Fibroblast of skin of right biceps (primary cell): Measurements from ENCODE around the gene JADE3.
A peak's percentile ranks its signal among the peaks of the same experiment; 100 is the strongest.
"Not testable (repeated sequence)": the region's sequence is repeated elsewhere in the genome, so short reads cannot be mapped to it uniquely, and the experiment has no call there.

Experiments used
- DNase-seq: peaks from one replicate; pipeline ENCODE4 v3.0.0-alpha.2; 2013

The JADE3 gene

DNA sequence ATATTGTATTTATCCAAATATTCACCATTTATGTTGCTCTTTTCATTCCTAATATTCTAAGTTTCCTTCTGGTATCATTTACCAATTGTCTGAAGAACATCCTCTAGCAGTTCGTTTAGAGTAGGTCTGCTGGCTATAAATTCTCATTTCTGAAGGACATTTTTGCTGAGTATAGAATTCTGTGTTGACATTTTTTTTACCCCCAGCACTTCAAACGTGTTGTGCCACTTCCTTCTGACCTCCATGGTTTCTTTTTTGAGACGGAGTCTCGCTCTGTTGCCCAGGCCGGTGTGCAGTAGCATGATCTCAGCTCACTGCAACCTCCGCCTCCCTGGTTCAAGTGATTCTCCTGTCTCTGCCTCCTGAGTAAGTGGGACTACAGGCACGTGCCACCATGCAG is 26.4 kb downstream of the JADE3 start:
- no peak for DNase-seq

DNA sequence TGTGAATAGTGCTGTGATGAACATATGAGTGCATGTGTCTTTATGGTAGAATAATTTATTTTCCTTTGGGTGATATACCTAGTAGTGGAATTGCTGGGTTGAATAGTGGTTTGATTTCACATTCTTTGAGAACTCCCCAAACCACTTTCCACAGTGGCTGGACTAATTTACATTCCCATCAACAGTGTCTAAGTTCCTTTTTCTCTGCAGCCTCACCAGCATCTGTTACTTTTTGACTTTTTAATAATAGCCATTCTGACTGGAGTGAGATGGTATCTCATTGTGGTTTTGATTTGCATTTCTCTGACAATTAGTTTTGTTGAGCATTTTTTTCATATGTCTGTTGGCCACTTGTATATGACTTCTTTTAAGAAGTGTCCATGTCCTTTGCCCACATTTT is 29.1 kb downstream of the JADE3 start:
- DNase-seq, result peak; percentile 42

GRCh38 chrX:46953137-46953527 is 40.9 kb downstream of the JADE3 start:
- DNase-seq, result no peak

DNA sequence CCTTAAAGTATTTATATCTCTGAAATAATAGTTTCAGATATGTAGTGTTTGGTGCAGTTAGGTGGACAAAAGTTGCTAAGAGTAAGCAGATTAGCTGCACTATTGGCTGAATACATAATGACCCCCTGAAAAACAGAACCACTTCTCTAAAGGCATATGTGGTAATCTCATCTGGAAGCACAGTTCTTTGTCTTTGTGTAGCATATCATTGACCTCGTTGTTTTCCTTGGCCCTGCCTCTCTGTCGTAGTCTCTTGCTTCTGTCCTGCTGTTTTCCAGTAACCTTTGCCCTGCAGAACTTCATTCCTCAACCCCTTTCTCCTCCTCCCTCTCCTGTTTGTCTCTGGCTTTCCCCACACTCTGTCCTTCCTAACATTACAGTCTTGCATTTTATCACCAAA is 41.4 kb downstream of the JADE3 start:
- no peak for DNase-seq

DNA sequence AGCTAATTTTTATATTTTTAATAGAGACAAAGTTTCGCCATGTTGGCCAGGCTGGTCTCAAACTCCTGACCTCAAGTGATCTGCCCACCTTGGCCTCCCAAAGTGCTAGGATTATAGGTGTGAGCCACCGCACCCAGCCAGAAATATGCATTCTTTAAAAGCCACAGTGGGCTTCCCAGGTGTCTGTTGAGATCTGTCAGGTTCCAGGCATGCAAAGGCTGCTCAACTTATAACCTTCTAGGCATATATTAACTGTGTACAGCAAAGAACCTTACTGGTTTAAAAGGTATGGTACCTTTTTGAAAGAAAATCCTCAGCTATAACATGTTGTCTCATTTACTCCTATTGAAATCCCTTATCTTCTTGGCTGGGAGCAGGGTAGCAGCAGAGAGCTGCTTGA is 42.5 kb downstream of the JADE3 start:
- no peak for DNase-seq

DNA sequence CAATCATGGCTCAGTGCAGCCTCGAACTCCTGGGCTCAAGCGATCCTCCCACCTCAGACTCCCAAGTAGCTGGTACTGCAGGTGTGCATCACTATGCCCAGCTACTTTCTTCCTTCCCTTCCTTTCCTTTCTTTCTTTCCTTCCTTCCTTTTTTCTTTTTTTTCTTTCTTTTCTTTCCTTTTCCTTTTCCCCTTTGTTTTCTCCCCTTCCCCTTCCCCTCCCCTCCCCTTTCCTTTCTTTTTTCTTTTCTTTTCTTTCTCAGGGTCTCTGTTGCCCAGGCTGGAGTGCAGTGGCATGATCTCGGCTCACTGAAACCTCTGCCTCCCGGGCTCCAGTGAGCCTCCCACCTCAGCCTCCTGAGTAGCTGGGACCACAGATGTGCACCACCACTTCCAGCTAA is 44.4 kb downstream of the JADE3 start:
- DNase-seq, result not testable (repeated sequence)

GRCh38 chrX:46957297-46957696 is 45.1 kb downstream of the JADE3 start:
- peak; percentile 28 for DNase-seq

DNA sequence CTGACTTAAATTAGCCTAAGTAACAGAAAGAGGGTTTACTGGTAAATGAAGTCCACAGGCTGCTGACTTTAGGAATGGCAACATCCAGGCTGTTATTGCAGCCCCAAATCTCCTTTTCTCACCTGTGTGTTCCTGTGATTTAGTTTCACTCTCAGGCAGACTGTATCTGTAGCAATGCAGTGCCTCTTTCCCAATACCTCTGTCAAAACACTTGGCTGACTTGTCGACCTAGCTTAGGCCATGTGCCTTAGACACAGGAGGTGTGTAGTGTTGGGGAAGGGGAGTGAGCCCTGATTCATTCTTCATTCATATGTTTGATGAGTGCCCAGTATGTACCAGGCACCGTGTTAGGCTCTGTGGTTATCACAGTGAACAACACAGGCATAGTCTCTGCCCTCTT is 46.9 kb downstream of the JADE3 start:
- DNase-seq, result no peak

DNA sequence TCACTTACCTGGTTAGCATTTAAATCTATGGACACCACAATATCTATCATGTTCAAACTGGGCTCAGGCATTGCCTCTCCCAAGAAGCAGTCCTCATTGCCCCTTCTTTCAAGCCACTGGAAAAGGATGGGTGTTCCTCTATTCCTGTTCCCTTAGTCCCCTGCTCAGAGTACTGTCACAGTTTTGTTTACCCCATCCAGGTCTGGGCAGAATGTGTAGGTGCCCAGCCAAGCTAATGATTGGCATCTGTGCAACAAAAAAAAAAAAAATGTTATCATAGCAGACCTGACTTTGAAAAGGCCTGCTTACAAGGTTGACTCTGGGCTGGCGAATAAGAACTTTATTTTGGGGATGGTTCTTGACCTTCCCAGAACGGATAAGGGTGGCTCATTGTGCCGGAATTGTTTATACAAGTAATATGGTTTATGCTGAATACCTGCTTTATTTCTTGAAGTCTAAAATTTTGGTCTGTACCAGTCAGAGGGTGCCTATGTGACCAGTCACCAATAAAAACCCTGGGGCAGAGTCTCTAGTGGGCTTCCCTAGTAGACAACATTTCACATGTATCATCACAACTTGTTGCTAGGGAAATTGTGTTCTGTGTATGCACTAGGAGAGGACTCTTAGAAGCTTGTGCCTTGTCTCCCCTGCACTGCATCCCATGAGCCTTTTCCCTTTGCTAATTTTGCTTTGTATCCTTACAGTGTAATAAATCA is 47.9 kb downstream of the JADE3 start:
- DNase-seq, result no peak

DNA sequence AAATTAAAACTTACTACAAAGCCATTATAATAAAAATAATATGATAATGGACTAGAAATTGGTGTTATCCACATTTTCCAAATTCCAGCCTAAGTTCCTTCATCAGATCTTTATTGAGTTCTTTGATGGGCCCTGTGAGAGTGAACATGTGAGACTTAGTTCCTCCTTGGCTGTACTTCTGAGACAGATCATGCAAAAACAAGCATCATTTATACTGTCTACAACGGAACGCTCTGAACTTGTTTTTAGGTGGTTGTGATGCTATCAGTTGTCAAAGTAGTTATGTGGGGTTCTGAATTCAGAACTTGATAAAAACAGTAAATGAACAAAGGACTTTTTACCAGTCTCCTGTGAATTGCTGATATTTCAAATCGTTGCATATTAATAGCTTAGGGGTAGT is 48.9 kb downstream of the JADE3 start:
- no peak for DNase-seq

DNA sequence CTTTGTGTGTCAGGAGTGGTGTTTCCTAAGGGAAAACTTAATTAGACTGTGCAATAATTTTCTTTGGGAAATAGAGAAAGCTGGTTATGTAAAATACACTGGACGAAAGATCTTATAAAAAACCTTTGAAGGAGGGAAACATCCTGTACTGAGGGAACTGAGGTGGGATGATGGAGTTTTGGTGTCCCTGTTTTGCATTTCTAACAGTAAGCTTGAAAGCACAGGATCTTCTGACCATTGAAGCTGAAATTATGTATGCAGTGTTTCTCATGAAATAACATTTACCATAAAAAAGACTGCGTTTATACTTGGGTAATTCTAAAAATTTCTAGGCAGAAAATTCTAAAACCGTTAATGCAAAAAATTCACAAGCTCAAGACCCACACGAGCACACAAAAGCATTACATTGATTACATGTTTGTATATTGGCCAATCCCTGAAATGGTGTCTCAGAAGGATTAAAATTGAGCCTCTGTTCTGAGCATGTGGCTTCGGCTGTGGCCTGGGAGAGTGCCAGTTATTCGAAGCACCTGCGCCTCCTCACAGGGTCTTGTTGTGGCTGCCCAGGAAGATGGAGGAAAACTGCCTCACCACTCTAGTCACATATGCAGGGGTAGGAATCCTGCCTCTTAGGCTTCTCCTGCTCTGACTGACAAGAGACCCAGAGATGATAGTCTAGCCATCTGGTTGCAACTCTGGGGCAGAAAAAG is 49.5 kb downstream of the JADE3 start:
- DNase-seq, result no peak

GRCh38 chrX:46965125-46965758 is 53.0 kb downstream of the JADE3 start:
- DNase-seq, result peak; percentile 50

DNA sequence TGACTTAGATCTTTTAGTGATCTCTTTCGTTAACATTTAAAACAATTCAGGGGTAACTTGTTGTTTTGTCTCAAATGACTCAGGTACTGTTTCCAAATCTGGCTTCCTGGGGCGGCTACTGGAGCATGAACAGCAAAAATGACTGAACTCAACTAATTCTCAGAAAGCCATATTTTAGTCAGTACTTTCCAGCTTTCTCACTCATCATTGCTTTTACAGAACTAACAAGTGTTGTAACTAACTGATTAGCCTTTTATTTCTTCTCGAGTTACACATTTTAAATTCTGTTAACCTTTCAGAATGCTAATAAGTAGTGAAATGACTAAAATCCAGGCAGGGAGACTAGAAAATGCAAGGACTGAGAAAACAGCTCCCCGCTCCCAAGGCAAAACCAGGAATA is 55.3 kb downstream of the JADE3 start:
- no peak for DNase-seq

DNA sequence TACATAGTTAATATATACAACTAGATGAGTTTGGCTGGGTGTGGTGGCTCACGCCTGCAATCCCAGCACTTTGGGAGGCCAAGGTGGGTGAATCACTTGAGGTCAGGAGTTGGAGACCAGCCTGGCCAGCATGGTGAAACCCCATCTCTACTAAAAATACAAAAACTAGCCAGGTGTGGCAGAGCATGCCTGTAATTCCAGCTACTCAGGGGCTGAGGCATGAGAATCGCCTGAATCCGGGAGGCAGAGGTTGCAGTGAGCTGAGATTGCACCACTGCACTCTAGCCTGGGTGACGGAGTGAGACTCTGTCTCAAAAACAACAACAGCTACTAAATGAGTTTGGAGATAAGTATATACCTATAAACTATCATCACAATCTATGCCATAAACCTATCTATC is 64.8 kb downstream of the JADE3 start:
- DNase-seq, result not testable (repeated sequence)

DNA sequence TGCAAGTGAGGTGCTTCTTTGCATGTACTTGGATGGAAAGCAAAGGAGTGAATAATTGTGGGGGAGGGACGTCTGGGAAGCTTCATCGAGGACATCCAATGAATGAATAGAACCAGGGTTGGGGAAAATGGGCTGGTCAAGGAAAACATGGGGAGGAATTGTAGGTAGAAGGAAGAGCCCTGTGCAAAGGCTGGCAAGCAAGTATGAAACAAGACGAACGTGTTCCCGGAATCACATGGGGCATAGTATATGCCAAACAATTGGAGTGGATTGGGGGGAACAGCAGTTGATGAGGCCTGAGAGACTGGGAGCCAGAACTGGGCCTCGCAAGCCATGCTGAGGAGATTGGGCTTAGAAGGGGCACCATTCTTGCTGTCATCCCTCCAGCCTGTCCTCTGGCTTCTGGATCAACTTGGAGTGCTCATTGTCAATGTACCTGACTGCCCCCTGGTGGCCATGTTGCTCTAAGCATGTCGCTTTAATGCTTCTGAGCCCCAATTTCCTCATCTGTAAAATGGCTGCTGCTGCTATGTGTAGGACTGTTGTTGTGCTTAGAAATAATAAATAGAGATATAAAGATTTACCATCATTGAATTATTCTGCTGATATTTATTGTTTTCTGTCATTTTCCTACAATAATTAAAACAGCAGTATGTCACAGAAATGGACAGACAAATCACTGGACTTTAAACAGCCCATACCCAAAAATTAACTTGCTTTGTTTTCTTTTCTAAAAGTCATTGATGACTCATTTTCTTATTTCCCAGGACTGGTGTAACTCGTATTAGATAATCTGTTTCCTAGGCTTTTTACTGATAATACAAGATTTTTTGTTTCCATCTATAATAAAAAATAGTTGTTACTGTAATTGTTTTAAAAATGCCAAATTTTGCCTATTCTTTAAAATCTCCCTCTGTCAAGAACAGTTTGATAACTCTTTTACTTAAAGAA is 66.4 kb downstream of the JADE3 start:
- peak; percentile 65 for DNase-seq

DNA sequence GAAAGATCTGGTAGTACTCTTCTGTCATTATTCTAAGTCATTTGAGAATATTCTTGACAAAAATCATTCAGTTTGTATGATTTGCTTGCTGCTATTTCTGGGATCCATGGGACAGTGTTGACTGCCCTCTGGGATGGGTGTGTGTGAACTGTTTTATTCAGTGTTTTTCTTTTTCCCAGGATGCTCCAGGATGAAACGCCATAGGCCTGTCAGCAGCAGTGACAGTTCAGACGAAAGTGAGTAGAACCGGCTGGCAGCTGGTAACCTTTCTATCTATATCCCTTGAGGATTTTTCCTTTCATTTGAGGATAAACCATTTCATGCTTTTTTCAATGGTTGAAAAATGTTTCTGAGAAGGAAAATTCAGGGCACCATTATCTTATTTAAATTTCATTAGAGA is 72.5 kb downstream of the JADE3 start:
- no peak for DNase-seq

- DNase-seq, result no peak
These were observed 77.3 kb downstream of the JADE3 start for GRCh38 chrX:46989548-46989947.

DNA sequence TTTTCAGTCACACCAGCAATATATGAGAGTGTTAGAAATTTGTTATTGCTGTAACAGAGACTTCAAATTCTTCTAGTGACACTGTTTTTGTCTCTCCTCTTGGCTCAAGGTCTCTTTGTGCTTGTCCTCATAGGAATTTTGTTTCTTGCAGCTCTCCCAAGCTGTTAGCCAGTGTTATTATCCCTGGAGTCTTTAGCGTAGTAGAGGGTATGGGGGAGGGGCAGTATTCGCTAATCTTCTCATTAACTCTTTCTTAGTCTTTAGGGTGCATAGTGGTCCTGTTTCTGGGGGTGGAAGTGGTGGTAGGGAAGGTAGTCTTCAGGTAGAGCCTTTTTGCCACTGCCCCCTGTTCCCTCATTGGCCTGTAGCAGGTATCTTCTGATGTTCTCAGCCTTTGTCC is 79.4 kb downstream of the JADE3 start:
- no peak for DNase-seq

GRCh38 chrX:46992070-46992469 is 79.8 kb downstream of the JADE3 start:
- DNase-seq, result no peak

- DNase-seq, result no peak
These were observed 81.9 kb downstream of the JADE3 start for GRCh38 chrX:46994096-46994495.

- no peak for DNase-seq
These were observed 99.9 kb downstream of the JADE3 start for GRCh38 chrX:47012131-47012530.

DNA sequence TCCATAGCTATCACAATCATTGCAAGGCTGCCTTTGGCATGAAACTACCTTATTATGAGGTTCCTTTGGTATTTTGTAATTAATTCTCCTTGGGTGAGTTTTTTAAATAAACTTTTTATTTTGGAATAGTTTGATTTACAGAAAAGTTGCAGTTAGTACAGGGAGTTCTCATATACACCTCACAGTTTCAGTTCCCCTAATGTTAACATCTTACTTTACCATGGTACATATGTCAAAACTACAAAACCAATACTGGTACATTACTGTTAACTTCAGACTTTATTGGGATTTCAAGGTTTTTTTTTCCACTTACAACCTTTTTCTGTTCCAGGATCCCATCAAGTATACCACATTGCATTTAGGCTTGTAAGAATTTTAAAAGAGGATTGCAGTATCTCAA is 114.0 kb downstream of the JADE3 start:
- no peak for DNase-seq

GRCh38 chrX:47030339-47030738 is 118.1 kb downstream of the JADE3 start:
- peak; percentile 54 for DNase-seq
